H9 (cell line): ENCODE results near the gene TAF3. TPM values are rescaled to one million over a fixed set of nuclear protein-coding genes. Genes with fewer than 3 reads are reported as not detected.
A peak's percentile ranks its signal among the peaks of the same experiment; 100 is the strongest.

Experiments
- DNase-seq: peaks from one replicate; pipeline ENCODE4 v3.0.0-alpha.2; 2017
- H2AFZ ChIP-seq: one replicate; pipeline ENCODE4 v1.6.1; 2013; ENCODE audit warnings: mild to moderate bottlenecking, low read length, control low read depth, moderate library complexity
- H2AK5ac ChIP-seq: 2 replicates; pipeline ENCODE4 v1.6.1; 2013; ENCODE audit warnings: low read length, control low read depth, mixed read lengths; ENCODE audit not compliant: insufficient read length
- H2BK120ac ChIP-seq: one replicate; pipeline ENCODE4 v1.6.1; 2013; ENCODE audit warnings: low read depth, mild to moderate bottlenecking, low read length, control low read depth, inconsistent platforms; ENCODE audit not compliant: poor library complexity, severe bottlenecking
- H2BK12ac ChIP-seq: 2 replicates; pipeline ENCODE4 v1.6.1; 2013; ENCODE audit warnings: low read length, control low read depth, mixed read lengths, low read depth; ENCODE audit not compliant: insufficient read length
- H2BK15ac ChIP-seq: 2 replicates; pipeline ENCODE4 v1.6.1; 2013; ENCODE audit warnings: low read depth, low read length, control low read depth
- H2BK20ac ChIP-seq: one replicate; pipeline ENCODE4 v1.6.1; 2013; ENCODE audit warnings: low read depth, mild to moderate bottlenecking, low read length, control low read depth, inconsistent platforms; ENCODE audit not compliant: poor library complexity, severe bottlenecking
- H2BK5ac ChIP-seq: 2 replicates; pipeline ENCODE4 v1.6.1; 2013; ENCODE audit warnings: low read length, control low read depth, mixed read lengths; ENCODE audit not compliant: insufficient read length
- H3K14ac ChIP-seq: 2 replicates; pipeline ENCODE4 v1.6.1; 2013; ENCODE audit warnings: low read length, control low read depth; ENCODE audit not compliant: insufficient read depth
- H3K18ac ChIP-seq: 2 replicates; pipeline ENCODE4 v1.6.1; 2013; ENCODE audit warnings: low read depth, mild to moderate bottlenecking, mixed read lengths, low read length, control low read depth; ENCODE audit not compliant: insufficient read length
- H3K23ac ChIP-seq: 2 replicates; pipeline ENCODE4 v1.6.1; 2013; ENCODE audit warnings: low read length, control low read depth, mixed read lengths, low read depth; ENCODE audit not compliant: insufficient read length
- H3K23me2 ChIP-seq: 2 replicates; pipeline ENCODE4 v1.6.1; 2013; ENCODE audit warnings: low read depth, mild to moderate bottlenecking, mixed read lengths, low read length, control low read depth; ENCODE audit not compliant: insufficient read length, poor library complexity, severe bottlenecking
- H3K27ac ChIP-seq: 2 replicates; pipeline ENCODE4 v1.5.1; 2013; ENCODE audit warnings: low read length, control low read depth, mixed read lengths, low read depth; ENCODE audit not compliant: insufficient read length
- H3K27me3 ChIP-seq: 2 replicates; pipeline ENCODE4 v1.6.1; 2013; ENCODE audit warnings: low read length, control low read depth, inconsistent platforms; ENCODE audit not compliant: insufficient read depth
- H3K4ac ChIP-seq: 2 replicates; pipeline ENCODE4 v1.6.1; 2013; ENCODE audit warnings: low read depth, mild to moderate bottlenecking, control low read depth, inconsistent platforms, low read length, moderate library complexity
- H3K4me1 ChIP-seq: 2 replicates; pipeline ENCODE4 v1.6.1; 2013; ENCODE audit warnings: low read length, control low read depth, inconsistent platforms; ENCODE audit not compliant: insufficient read depth
- H3K4me2 ChIP-seq: 2 replicates; pipeline ENCODE4 v1.6.1; 2013; ENCODE audit warnings: low read length, control low read depth, mixed read lengths; ENCODE audit not compliant: insufficient read length, insufficient read depth
- H3K56ac ChIP-seq: 2 replicates; pipeline ENCODE4 v1.6.1; 2013; ENCODE audit warnings: low read depth, mild to moderate bottlenecking, mixed read lengths, low read length, control low read depth; ENCODE audit not compliant: insufficient read length
- H3K79me1 ChIP-seq: 2 replicates; pipeline ENCODE4 v1.6.1; 2013; ENCODE audit warnings: low read depth, mild to moderate bottlenecking, moderate library complexity, low read length, control low read depth, inconsistent platforms; ENCODE audit not compliant: insufficient read depth, poor library complexity, severe bottlenecking
- H3K79me2 ChIP-seq: 2 replicates; pipeline ENCODE4 v1.6.1; 2013; ENCODE audit warnings: low read length, control low read depth, inconsistent platforms; ENCODE audit not compliant: insufficient read depth
- H3K9ac ChIP-seq: 2 replicates; pipeline ENCODE4 v1.6.1; 2013; ENCODE audit warnings: low read length, control low read depth, mixed read lengths; ENCODE audit not compliant: insufficient read length; ENCODE audit errors: extremely low read depth
- H3K9me3 ChIP-seq: one replicate; pipeline ENCODE4 v1.6.1; 2013; ENCODE audit warnings: low read depth, low read length, inconsistent platforms; ENCODE audit not compliant: control insufficient read depth
- H3T11ph ChIP-seq: one replicate; pipeline ENCODE4 v1.6.1; 2013; ENCODE audit warnings: mild to moderate bottlenecking, low read length, control low read depth, inconsistent platforms
- H4K20me1 ChIP-seq: one replicate; pipeline ENCODE4 v1.6.1; 2013; ENCODE audit not compliant: control insufficient read depth, insufficient read length, insufficient read depth
- H4K5ac ChIP-seq: 2 replicates; pipeline ENCODE4 v1.6.1; 2013; ENCODE audit warnings: low read depth, mild to moderate bottlenecking, mixed read lengths, low read length, control low read depth; ENCODE audit not compliant: insufficient read length
- H4K8ac ChIP-seq: replicated peaks from 2 replicates; pipeline ENCODE4 v1.6.1; 2013; ENCODE audit warnings: low read length, control low read depth, mixed read lengths, low read depth; ENCODE audit not compliant: insufficient read length
- H4K91ac ChIP-seq: 2 replicates; pipeline ENCODE4 v1.6.1; 2013; ENCODE audit warnings: low read depth, mild to moderate bottlenecking, moderate library complexity, mixed read lengths, low read length, control low read depth; ENCODE audit not compliant: insufficient read length
- H3K27ac Mint-ChIP-seq, 3 experiments: 2 replicates in 2 of 3; 3 replicates in 1 of 3; pipeline ENCODE4 v1.8.0; 2020 to 2021; ENCODE audit warnings: mixed read lengths in 3 of 3, mild to moderate bottlenecking in 1 of 3, moderate library complexity in 1 of 3
- H3K27me3 Mint-ChIP-seq: 2 replicates; pipeline ENCODE4 v1.8.0; 2021; ENCODE audit warnings: low read depth, mild to moderate bottlenecking, moderate library complexity, mixed read lengths
- H3K36me3 Mint-ChIP-seq, 3 experiments: 2 replicates in 2 of 3; 3 replicates in 1 of 3; pipeline ENCODE4 v1.8.0; 2020 to 2021; ENCODE audit warnings: low read depth in 3 of 3, mixed read lengths in 3 of 3; ENCODE audit not compliant: insufficient read depth in 1 of 3
- H3K4me1 Mint-ChIP-seq, 2 experiments: 2 replicates each; pipeline ENCODE4 v1.8.0; 2020; ENCODE audit warnings: mixed read lengths in 2 of 2
- H3K4me3 Mint-ChIP-seq, 2 experiments: 2 replicates in 1 of 2; 3 replicates in 1 of 2; pipeline ENCODE4 v1.8.0; 2020 to 2021; ENCODE audit warnings: mild to moderate bottlenecking in 2 of 2, mixed read lengths in 2 of 2, moderate library complexity in 1 of 2
- H3K9me3 Mint-ChIP-seq, 2 experiments: 2 replicates in 1 of 2; 3 replicates in 1 of 2; pipeline ENCODE4 v1.8.0; 2020; ENCODE audit warnings: mild to moderate bottlenecking in 2 of 2, mixed read lengths in 2 of 2, moderate library complexity in 1 of 2
- WGBS: extraction: QIAGEN DNeasy Blood & Tissue Kit; methylation state at CpG from one replicate; pipeline ENCODE4 v1.1.7; 2013; ENCODE audit warnings: missing lambda C conversion rate, low lambda C conversion rate, mixed read lengths; ENCODE audit not compliant: insufficient read length; ENCODE audit errors: extremely low coverage; 5-methylcytosine and 5-hydroxymethylcytosine counted together
- total RNA-seq: library from RNA; stranded (reverse); gene quantifications from 2 replicates; pipeline ENCODE4 v1.2.1, GENCODE V29; 2021
- TF ChIP-seq, protein P1 (sequence below): fragments of 200-600 bp; sonication (generic); conservative IDR thresholded peaks from 3 replicates; pipeline ENCODE4 v1.8.0; 2021; ENCODE audit warnings: antibody characterized with exemption, mild to moderate bottlenecking

The TAF3 gene
- total RNA-seq, 1 experiment from 2014 or later = 10.2 TPM

DNA sequence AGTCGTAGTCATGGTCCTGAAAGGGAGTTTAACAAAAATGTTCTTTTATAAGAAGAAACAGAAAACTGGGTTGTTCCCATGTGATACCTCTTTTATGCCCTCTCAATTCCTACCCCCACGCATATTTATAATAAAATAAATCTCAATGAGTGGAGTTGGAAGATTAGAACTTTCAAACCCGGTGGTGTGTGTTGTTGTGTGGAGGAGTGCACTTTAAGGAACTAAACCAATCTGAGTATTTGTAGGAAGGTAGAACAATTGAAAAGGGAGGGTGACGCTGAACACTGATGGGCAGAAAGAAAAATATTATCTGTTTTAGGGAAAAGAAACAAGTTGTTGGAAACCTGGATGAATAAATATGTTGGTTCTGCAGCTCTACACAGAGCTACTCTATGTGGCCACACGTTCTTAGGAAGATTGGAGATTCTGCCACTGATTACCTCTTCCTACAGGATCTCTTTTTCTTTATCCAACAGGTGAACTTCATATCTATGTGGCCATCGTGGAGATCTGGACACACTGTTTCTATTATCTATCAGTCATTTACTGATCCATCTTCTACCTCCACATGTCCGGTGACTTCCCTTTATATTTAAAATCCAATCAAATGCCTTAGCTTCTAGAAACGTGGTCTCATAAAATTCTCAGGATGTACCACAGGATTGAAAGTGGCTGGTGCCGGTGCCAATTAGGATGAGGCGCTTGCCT lies 223.1 kb downstream of the TAF3 start:
- Histone ChIP-seq H2BK5ac (no peak overlapping the region), H3K9me3 (no peaks in the 10 kb centered on the region), H2AK5ac (no peak overlapping the region), H3K4ac (no peak overlapping the region), H3K79me1 (no peaks in the 10 kb centered on the region), H3K79me2 (no peaks in the 10 kb centered on the region), H3T11ph (no peak overlapping the region), H3K56ac (no peak overlapping the region), H3K14ac (no peak overlapping the region), H3K27me3 (peaks cover 100% of the 10 kb centered on the region), H2BK120ac (no peak overlapping the region), H2BK12ac (no peak overlapping the region), H4K8ac (no peak overlapping the region), H2AFZ (no peak overlapping the region), H3K18ac (no peak overlapping the region), H2BK15ac (no peak overlapping the region), H4K20me1 (no peaks in the 10 kb centered on the region), H3K4me2 (no peak overlapping the region), H3K9ac (no peak overlapping the region), H4K5ac (no peak overlapping the region), H3K27ac (no peak overlapping the region), H3K23me2 (no peaks in the 10 kb centered on the region), H3K4me1 (peaks cover 5% of the 10 kb centered on the region; the same call in 1 of the 2 replicates), H3K23ac (no peak overlapping the region), H2BK20ac (no peak overlapping the region), H4K91ac (no peak overlapping the region)
- Mint-ChIP-seq H3K36me3 (no peaks in the 10 kb centered on the region; a peak in 1 of 7 replicates), H3K4me3 (peak overlapping the region in 1 of 2 experiments; percentile 58; a peak in 1 of 5 replicates), H3K9me3 (peaks cover 0 to 26% of the 10 kb centered on the region in 2 experiments; a peak in 4 of 5 replicates), H3K4me1 (peaks cover 35 to 67% of the 10 kb centered on the region in 2 experiments), H3K27me3 (peaks cover 100% of the 10 kb centered on the region), H3K27ac (no peak overlapping the region)
- no CpG with 5 or more reads among the region's 10 CpGs for WGBS
- TF ChIP-seq, protein P1, sequence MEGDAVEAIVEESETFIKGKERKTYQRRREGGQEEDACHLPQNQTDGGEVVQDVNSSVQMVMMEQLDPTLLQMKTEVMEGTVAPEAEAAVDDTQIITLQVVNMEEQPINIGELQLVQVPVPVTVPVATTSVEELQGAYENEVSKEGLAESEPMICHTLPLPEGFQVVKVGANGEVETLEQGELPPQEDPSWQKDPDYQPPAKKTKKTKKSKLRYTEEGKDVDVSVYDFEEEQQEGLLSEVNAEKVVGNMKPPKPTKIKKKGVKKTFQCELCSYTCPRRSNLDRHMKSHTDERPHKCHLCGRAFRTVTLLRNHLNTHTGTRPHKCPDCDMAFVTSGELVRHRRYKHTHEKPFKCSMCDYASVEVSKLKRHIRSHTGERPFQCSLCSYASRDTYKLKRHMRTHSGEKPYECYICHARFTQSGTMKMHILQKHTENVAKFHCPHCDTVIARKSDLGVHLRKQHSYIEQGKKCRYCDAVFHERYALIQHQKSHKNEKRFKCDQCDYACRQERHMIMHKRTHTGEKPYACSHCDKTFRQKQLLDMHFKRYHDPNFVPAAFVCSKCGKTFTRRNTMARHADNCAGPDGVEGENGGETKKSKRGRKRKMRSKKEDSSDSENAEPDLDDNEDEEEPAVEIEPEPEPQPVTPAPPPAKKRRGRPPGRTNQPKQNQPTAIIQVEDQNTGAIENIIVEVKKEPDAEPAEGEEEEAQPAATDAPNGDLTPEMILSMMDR = no peak
- no peak for DNase-seq
